PC-3 (cell line): ENCODE results near the gene FEM1C. TPM values are rescaled to one million over a fixed set of nuclear protein-coding genes. Genes with fewer than 3 reads are reported as not detected.
A peak's percentile ranks its signal among the peaks of the same experiment; 100 is the strongest.

Experiments used
- ATAC-seq: fragments of 200-7000 bp; cut with Tn5 transposase; 2 replicates; pipeline ENCODE4 v1.9.1; 2020; ENCODE audit warnings: mild to moderate bottlenecking, moderate library complexity
- BruUV-seq: library from RNA; stranded (reverse); fragments of 400-500 nt; replicated peaks from 2 replicates; lab custom pipeline; 2021; lab: Mats Ljungman, UMichigan
- CTCF ChIA-PET: fragments of 300-600 bp; sonication (Branson Sonifier 250); formaldehyde crosslinking; loops from one replicate; lab custom pipeline; 2022; ENCODE audit warnings: antibody characterized with exemption; lab: Charles Lee
- POLR2A ChIA-PET: fragments of 300-600 bp; sonication (Branson Sonifier 250); formaldehyde crosslinking; loops from one replicate; lab custom pipeline; 2022; ENCODE audit warnings: antibody characterized with exemption; ENCODE audit not compliant: unreplicated experiment; lab: Charles Lee
- DNase-seq: peaks from one replicate; pipeline ENCODE4 v3.0.0-alpha.2; 2015
- H2AFZ ChIP-seq: fragments of 300-600 bp; sonication (generic); 2 replicates; pipeline ENCODE4 v1.6.0; 2016; ENCODE audit warnings: antibody characterized with exemption, low read length
- H3F3A ChIP-seq: fragments of 300-600 bp; sonication (generic); one replicate; pipeline ENCODE4 v1.6.0; 2017; ENCODE audit warnings: antibody characterized with exemption, low read length, control low read depth, mild to moderate bottlenecking; ENCODE audit not compliant: unreplicated experiment
- H3K27ac ChIP-seq: fragments of 300-600 bp; sonication (generic); 2 replicates; pipeline ENCODE4 v1.5.1; 2016; ENCODE audit warnings: mild to moderate bottlenecking, low read length
- H3K27me3 ChIP-seq: fragments of 300-600 bp; sonication (generic); 2 replicates; pipeline ENCODE4 v1.6.1; 2016; ENCODE audit warnings: low read length, mixed read lengths
- H3K36me3 ChIP-seq: fragments of 300-600 bp; sonication (generic); 2 replicates; pipeline ENCODE4 v1.6.1; 2016; ENCODE audit warnings: low read depth, mixed run types, low read length, mixed read lengths
- H3K4me1 ChIP-seq: fragments of 300-600 bp; sonication (generic); 2 replicates; pipeline ENCODE4 v1.5.1; 2016; ENCODE audit warnings: low read length; ENCODE audit not compliant: insufficient read depth
- H3K4me2 ChIP-seq: fragments of 300-600 bp; sonication (generic); 2 replicates; pipeline ENCODE4 v1.6.0; 2016; ENCODE audit warnings: low read length
- H3K4me3 ChIP-seq: fragments of 300-600 bp; sonication (generic); 2 replicates; pipeline ENCODE4 v1.5.1; 2016; ENCODE audit warnings: mild to moderate bottlenecking, low read length, mixed read lengths
- H3K79me2 ChIP-seq: fragments of 300-600 bp; sonication (generic); 2 replicates; pipeline ENCODE4 v1.6.1; 2017; ENCODE audit warnings: low read length, mixed read lengths
- H3K9ac ChIP-seq: fragments of 300-600 bp; sonication (generic); 2 replicates; pipeline ENCODE4 v1.6.0; 2016; ENCODE audit warnings: mild to moderate bottlenecking, low read length
- H3K9me2 ChIP-seq: fragments of 300-600 bp; sonication (generic); replicated peaks from 2 replicates; pipeline ENCODE4 v1.6.1; 2016; ENCODE audit warnings: mixed run types, low read length, mixed read lengths
- H3K9me3 ChIP-seq: fragments of 300-600 bp; sonication (generic); 2 replicates; pipeline ENCODE4 v1.6.1; 2016; ENCODE audit warnings: low read length, mixed read lengths
- H4K20me1 ChIP-seq: fragments of 300-600 bp; sonication (generic); 2 replicates; pipeline ENCODE4 v1.6.1; 2016; ENCODE audit warnings: low read length, mixed read lengths
- CTCF ChIP-seq: fragments of 300-600 bp; sonication (generic); conservative IDR thresholded peaks from 2 replicates; pipeline ENCODE4 v1.5.1; 2017; ENCODE audit warnings: antibody characterized with exemption, low read depth, mild to moderate bottlenecking, low read length
- EZH2 ChIP-seq: fragments of 300-600 bp; sonication (generic); IDR thresholded peaks from one replicate; pipeline ENCODE4 v1.6.1; 2017; ENCODE audit warnings: antibody characterized with exemption, mild to moderate bottlenecking, low read length; ENCODE audit not compliant: unreplicated experiment
- EZH2phosphoT487 ChIP-seq: fragments of 300-600 bp; sonication (generic); IDR thresholded peaks from 2 replicates; pipeline ENCODE4 v1.6.1; 2018; ENCODE audit warnings: mild to moderate bottlenecking, antibody characterized with exemption, low read length, borderline replicate concordance
- intact Hi-C: fragments of 100-400 bp; cut with micrococcal nuclease; formaldehyde crosslinking; loops from 2 replicates; pipeline ENCODE4 v1.9.0; 2023
- total RNA-seq: library from RNA; depleted of rRNA; stranded (reverse); fragments of >200 nt; gene quantifications from 2 replicates; pipeline ENCODE4 v1.2.3, GENCODE V29; 2014

Gene FEM1C
- total RNA-seq, 1 experiment from 2014 or later: 8.4 TPM

GRCh38 chr5:115477581-115477980 lies 67.0 kb downstream of the FEM1C start:
- no peaks in the 10 kb centered on the region for H3K79me2 ChIP-seq
- CTCF ChIA-PET: no interaction called here
- no peaks in the 10 kb centered on the region for H3F3A ChIP-seq
- no peak overlapping the region for H3K9ac ChIP-seq
- H3K36me3 ChIP-seq: no peaks in the 10 kb centered on the region
- no peak for TF ChIP-seq EZH2
- no peak for TF ChIP-seq CTCF
- no peak for TF ChIP-seq EZH2phosphoT487
- POLR2A ChIA-PET: interaction anchor here (0.6 kb wide), 2 partner anchors 39 to 120 kb away, joined by 3 to 9 read pairs; no protein-coding TSS in a partner anchor
- H2AFZ ChIP-seq: no peak overlapping the region
- DNase-seq (no peak), ATAC-seq (no peak)
- intact Hi-C loops: no loop called here
- H3K4me3 ChIP-seq: no peak overlapping the region
- H3K4me2 ChIP-seq: no peak overlapping the region
- H3K27ac ChIP-seq: no peak overlapping the region
- no peaks in the 10 kb centered on the region for H3K9me3 ChIP-seq
- H3K9me2 ChIP-seq: 0 out of 2 replicates have a peak, but pooled peaks cover 4% of the 10 kb centered on the region
- BruUV-seq: no TSS peak
- H3K27me3 ChIP-seq: no peaks in the 10 kb centered on the region
- H3K4me1 ChIP-seq: no peaks in the 10 kb centered on the region
- no peaks in the 10 kb centered on the region for H4K20me1 ChIP-seq

- ATAC-seq (no peak), DNase-seq (no peak)
- ChIA-PET POLR2A (no interaction called here), CTCF (no interaction called here)
- Histone ChIP-seq H3K9me3 (no peaks in the 10 kb centered on the region), H3K4me2 (no peak overlapping the region), H3K36me3 (no peaks in the 10 kb centered on the region), H2AFZ (no peak overlapping the region), H4K20me1 (no peaks in the 10 kb centered on the region), H3K4me3 (no peak overlapping the region), H3K9ac (no peak overlapping the region), H3K4me1 (no peaks in the 10 kb centered on the region), H3K27me3 (no peaks in the 10 kb centered on the region), H3K27ac (no peak overlapping the region), H3K79me2 (no peaks in the 10 kb centered on the region), H3K9me2 (0 out of 2 replicates have a peak, but pooled peaks cover 4% of the 10 kb centered on the region), H3F3A (no peaks in the 10 kb centered on the region)
- BruUV-seq: no TSS peak
- intact Hi-C loops: no loop called here
- no peak for TF ChIP-seq EZH2
- no peak for TF ChIP-seq CTCF
- no peak for TF ChIP-seq EZH2phosphoT487
Observed at GRCh38 chr5:115475788-115476187, 68.8 kb downstream of the FEM1C start.

- BruUV-seq: no TSS peak
- Histone ChIP-seq H3K9ac (no peak overlapping the region), H3K79me2 (no peaks in the 10 kb centered on the region), H3K4me2 (no peak overlapping the region), H3F3A (no peaks in the 10 kb centered on the region), H4K20me1 (no peaks in the 10 kb centered on the region), H3K9me2 (0 out of 2 replicates have a peak, but pooled peaks cover 4% of the 10 kb centered on the region), H3K4me3 (no peak overlapping the region), H3K27me3 (no peaks in the 10 kb centered on the region), H3K27ac (no peak overlapping the region), H3K4me1 (peaks cover 4% of the 10 kb centered on the region), H3K36me3 (no peaks in the 10 kb centered on the region), H3K9me3 (no peaks in the 10 kb centered on the region), H2AFZ (no peak overlapping the region)
- DNase-seq (no peak), ATAC-seq (peak; percentile 37; the same call in 1 of the 2 replicates)
- CTCF ChIA-PET: no interaction called here
- TF ChIP-seq EZH2phosphoT487: no peak
- TF ChIP-seq CTCF: no peak
- no peak for TF ChIP-seq EZH2
- intact Hi-C loops: no loop called here
- POLR2A ChIA-PET: no interaction called here
Observed at GRCh38 chr5:115472271-115473025, 72.1 kb downstream of the FEM1C start.
